Measurements from ENCODE around the gene USP32.

Gene USP32

DNA sequence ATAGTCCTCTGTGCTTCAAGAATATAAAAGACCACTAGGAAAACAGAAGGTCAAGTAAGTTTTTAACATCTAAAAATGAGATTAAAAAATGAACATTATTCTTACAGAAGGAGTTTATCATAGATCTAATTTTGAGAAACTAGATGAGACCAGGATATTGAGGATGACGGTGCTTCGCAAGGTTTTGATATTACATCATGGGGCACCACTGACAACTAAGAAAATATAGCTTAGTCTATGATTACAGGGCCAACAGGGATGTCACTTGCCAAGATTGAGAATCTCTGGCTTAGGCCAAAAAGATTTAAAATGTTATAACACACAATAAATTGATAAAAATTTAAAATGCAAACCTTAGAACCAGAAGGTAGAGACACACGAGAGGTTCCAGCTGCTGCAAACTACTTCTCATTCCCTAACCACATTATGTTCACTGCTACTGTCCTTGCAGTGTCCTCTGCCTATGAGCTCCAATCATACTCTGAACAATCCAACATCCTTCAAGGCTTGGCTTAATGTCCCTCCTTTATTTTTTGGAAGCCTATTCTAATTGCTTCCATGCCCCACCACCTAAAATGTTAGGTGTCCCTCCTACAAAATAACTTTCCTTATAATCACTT lies 33.2 kb downstream of the USP32 start:
- Histone ChIP-seq H3K36me3 (ENCODE audit: control insufficient read depth, insufficient read depth, low read length) (no peaks in the 10 kb centered on the region), H3K9ac (no peak overlapping the region), H3K4me1 (no peaks in the 10 kb centered on the region), H3K4me3 (ENCODE audit: low read depth, low read length) (no peak overlapping the region), H2AFZ (no peak overlapping the region), H3K4me2 (ENCODE audit: low read length) (no peak overlapping the region), H3K27me3 (ENCODE audit: control insufficient read depth, insufficient read depth, low read length) (no peaks in the 10 kb centered on the region), H3K27ac (no peak overlapping the region), H3K79me2 (peaks cover 17% of the 10 kb centered on the region), H3K9me3 (ENCODE audit: control insufficient read depth, low read length) (no peaks in the 10 kb centered on the region)
- TF ChIP-seq, protein P1, sequence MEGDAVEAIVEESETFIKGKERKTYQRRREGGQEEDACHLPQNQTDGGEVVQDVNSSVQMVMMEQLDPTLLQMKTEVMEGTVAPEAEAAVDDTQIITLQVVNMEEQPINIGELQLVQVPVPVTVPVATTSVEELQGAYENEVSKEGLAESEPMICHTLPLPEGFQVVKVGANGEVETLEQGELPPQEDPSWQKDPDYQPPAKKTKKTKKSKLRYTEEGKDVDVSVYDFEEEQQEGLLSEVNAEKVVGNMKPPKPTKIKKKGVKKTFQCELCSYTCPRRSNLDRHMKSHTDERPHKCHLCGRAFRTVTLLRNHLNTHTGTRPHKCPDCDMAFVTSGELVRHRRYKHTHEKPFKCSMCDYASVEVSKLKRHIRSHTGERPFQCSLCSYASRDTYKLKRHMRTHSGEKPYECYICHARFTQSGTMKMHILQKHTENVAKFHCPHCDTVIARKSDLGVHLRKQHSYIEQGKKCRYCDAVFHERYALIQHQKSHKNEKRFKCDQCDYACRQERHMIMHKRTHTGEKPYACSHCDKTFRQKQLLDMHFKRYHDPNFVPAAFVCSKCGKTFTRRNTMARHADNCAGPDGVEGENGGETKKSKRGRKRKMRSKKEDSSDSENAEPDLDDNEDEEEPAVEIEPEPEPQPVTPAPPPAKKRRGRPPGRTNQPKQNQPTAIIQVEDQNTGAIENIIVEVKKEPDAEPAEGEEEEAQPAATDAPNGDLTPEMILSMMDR (IDR thresholded peaks at IDR 0.05) = no peak

DNA sequence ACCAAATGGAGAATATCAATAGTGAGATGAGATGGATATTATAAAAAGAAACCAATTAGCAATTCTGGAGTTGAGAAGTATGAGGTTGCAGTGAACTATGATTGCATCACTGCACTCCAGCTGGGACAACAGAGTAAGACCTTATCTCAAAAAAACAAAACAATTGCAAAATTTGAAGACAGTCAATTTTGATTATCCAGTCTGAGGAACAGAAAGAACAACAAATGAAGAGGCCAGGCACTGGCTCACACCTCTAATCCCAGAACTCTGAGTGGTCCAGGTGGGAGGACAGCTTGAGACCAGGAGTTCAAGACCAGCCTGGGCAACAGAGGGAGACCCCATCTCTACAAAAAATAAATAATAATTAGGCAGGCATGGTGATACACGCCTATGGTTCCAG lies 35.0 kb downstream of the USP32 start:
- Histone ChIP-seq H3K4me3 (ENCODE audit: low read depth, low read length) (no peak overlapping the region), H3K9ac (no peak overlapping the region), H3K79me2 (peaks cover 14% of the 10 kb centered on the region), H2AFZ (no peak overlapping the region), H3K27ac (no peak overlapping the region), H3K9me3 (ENCODE audit: control insufficient read depth, low read length) (no peaks in the 10 kb centered on the region), H3K36me3 (ENCODE audit: control insufficient read depth, insufficient read depth, low read length) (no peaks in the 10 kb centered on the region), H3K27me3 (ENCODE audit: control insufficient read depth, insufficient read depth, low read length) (no peaks in the 10 kb centered on the region), H3K4me2 (ENCODE audit: low read length) (no peak overlapping the region), H3K4me1 (no peaks in the 10 kb centered on the region)
- TF ChIP-seq, protein P1 (IDR thresholded peaks at IDR 0.05) = no peak

DNA sequence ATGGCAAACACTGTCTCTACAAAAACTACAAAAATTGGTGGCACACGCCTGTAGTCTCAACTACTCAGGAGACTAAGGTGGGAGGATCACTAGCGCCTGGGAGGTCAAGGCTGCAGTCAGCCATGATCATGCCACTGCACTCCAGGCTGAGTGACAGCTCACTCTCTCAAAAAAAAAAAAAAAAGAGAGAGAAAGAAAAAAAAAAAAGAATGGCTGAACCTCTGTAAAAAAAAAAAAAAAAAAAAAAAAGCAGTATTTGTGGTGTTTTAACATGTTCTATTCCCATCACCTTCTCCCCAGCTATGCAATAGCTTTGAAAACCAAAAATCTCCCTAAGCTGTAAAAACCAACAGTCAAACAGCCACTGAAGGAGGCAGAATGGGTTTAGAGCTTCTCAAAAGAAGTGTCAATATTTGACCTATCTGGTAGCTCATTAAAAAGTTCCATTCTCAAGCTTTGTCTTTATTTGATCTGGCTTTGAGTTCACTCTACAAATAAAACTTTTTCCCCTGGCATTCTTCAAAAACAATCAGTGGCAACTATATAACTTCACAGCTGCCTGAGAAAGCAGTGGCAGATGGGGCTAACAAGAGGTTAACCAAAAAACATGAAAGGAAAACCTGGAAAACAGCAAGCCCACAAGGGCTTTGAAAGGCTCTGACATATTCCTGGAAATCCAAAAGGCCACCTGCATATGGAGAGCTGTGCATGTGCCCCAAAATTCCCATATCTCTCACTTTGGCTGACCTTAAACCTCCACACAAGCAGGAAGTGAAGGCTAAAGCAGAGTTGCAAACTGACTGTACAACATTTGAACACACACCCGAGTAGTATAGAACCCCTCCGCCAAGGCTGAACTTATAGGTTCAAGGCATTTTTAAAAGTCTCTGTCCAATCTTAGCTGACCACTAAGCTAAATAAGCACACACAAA lies 36.0 kb downstream of the USP32 start:
- Histone ChIP-seq H3K79me2 (peaks cover 14% of the 10 kb centered on the region), H3K4me1 (no peaks in the 10 kb centered on the region), H3K27ac (no peak overlapping the region), H3K9ac (no peak overlapping the region), H2AFZ (no peak overlapping the region), H3K4me2 (ENCODE audit: low read length) (no peak overlapping the region), H3K9me3 (ENCODE audit: control insufficient read depth, low read length) (no peaks in the 10 kb centered on the region), H3K27me3 (ENCODE audit: control insufficient read depth, insufficient read depth, low read length) (no peaks in the 10 kb centered on the region), H3K36me3 (ENCODE audit: control insufficient read depth, insufficient read depth, low read length) (no peaks in the 10 kb centered on the region), H3K4me3 (ENCODE audit: low read depth, low read length) (no peak overlapping the region)
- TF ChIP-seq, protein P1 (IDR thresholded peaks at IDR 0.05) = no peak

DNA sequence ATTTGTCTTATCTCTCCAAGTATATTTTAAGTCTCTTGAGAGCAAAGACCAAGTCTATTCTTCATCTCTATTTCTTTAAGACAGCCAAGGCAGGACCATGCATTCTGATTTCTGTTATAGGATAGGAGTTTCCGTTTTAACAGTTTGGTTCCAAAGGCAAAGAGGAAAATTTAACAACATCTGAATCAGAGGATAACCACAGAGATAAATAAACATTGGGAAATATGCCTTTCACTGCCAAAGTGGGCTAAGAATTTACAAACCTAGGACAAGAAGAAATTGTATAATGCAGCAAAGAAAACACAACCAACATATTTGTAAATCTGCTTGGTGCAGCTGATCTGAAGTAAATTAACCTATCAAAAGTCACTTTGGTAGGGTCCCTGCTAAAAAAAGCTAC lies 37.7 kb downstream of the USP32 start:
- Histone ChIP-seq H3K27ac (no peak overlapping the region), H3K79me2 (peaks cover 7% of the 10 kb centered on the region), H3K9ac (no peak overlapping the region), H3K9me3 (ENCODE audit: control insufficient read depth, low read length) (no peaks in the 10 kb centered on the region), H3K4me2 (ENCODE audit: low read length) (no peak overlapping the region), H3K27me3 (ENCODE audit: control insufficient read depth, insufficient read depth, low read length) (no peaks in the 10 kb centered on the region), H2AFZ (no peak overlapping the region), H3K4me1 (no peaks in the 10 kb centered on the region), H3K4me3 (ENCODE audit: low read depth, low read length) (no peak overlapping the region), H3K36me3 (ENCODE audit: control insufficient read depth, insufficient read depth, low read length) (no peaks in the 10 kb centered on the region)
- TF ChIP-seq, protein P1 (IDR thresholded peaks at IDR 0.05) = no peak

Measured in parathyroid adenoma (tissue), 2 donors.